GM12892 (cell line): ENCODE data around the gene JARID2.

Source experiments
- POLR2A ChIP-seq: IDR thresholded peaks from 2 replicates; pipeline ENCODE4 v1.6.1; 2011; ENCODE audit warnings: low read depth, low read length, control low read depth
- POLR2AphosphoS5 ChIP-seq: IDR thresholded peaks from 2 replicates; pipeline ENCODE4 v1.6.1; 2011; ENCODE audit warnings: low read depth, low read length, control low read depth
- TAF1 ChIP-seq: IDR thresholded peaks from 2 replicates; pipeline ENCODE4 v1.6.1; 2011; ENCODE audit warnings: low read depth, mild to moderate bottlenecking, control low read depth, low read length, borderline replicate concordance

DNA sequence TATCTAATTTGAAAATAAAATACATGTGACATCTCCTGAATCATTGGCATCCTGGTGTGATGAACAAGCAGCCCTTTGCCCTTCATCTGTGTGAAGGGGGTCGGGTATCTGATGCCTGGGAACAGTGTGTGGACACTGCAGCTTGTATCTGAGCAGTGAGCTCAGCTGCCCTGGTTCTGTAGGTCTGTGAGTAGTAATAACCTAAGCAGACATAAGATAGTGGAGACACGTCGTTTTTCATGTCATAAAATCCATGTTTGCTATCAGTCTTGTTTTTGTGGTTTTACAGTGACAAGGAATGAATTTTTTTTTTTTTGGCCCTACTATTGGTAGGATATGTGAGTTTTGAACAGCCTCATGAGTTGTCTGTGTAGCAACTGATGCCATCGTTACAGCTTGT, 133.0 kb downstream of the JARID2 start:
- TF ChIP-seq TAF1: no peak
- TF ChIP-seq POLR2A: no peak
- TF ChIP-seq POLR2AphosphoS5: no peak
